IMR-90 (cell line): ENCODE data around the gene SPATA16. TPM values are rescaled to one million over a fixed set of nuclear protein-coding genes. Genes with fewer than 3 reads are reported as not detected.

Experiments
- ATAC-seq: fragments of 200-7000 bp; cut with Tn5 transposase; 2 replicates; pipeline ENCODE4 v1.9.1; 2020; ENCODE audit warnings: low read depth, mild to moderate bottlenecking, moderate library complexity
- BruUV-seq: library from RNA; stranded (reverse); fragments of 400-500 nt; replicated peaks from 2 replicates; lab custom pipeline; 2021; lab: Mats Ljungman, UMichigan
- CTCF ChIA-PET: fragments of 300-600 bp; formaldehyde crosslinking; extraction: SDS; loops from one replicate; lab custom pipeline; 2021; ENCODE audit warnings: antibody characterized with exemption; lab: Yijun Ruan, JAX
- POLR2A ChIA-PET: fragments of 300-600 bp; sonication (Branson Sonifier 250); formaldehyde crosslinking; loops from one replicate; lab custom pipeline; 2022; ENCODE audit warnings: antibody characterized with exemption; ENCODE audit not compliant: unreplicated experiment; lab: Charles Lee
- DNase-seq: peaks from one replicate; pipeline ENCODE4 v3.0.0; 2013
- H2AFZ ChIP-seq: replicated peaks from 2 replicates; pipeline ENCODE3; 2013; ENCODE audit warnings: low read length, mild to moderate bottlenecking; ENCODE audit not compliant: poor library complexity
- H2AK5ac ChIP-seq: 2 replicates; pipeline ENCODE4 v1.6.1; 2013; ENCODE audit warnings: low read depth, low read length, inconsistent platforms
- H2AK9ac ChIP-seq: replicated peaks from 2 replicates; pipeline ENCODE3; 2013; ENCODE audit warnings: mild to moderate bottlenecking, low read depth, low read length, moderate library complexity; ENCODE audit not compliant: poor library complexity
- H2BK120ac ChIP-seq: 2 replicates; pipeline ENCODE4 v1.6.1; 2013; ENCODE audit warnings: low read depth, low read length, inconsistent platforms
- H2BK15ac ChIP-seq: 3 replicates; pipeline ENCODE4 v1.6.1; 2013; ENCODE audit warnings: low read depth, low read length, inconsistent platforms
- H2BK20ac ChIP-seq: 2 replicates; pipeline ENCODE4 v1.6.1; 2013; ENCODE audit warnings: low read depth, mild to moderate bottlenecking, inconsistent platforms, low read length, moderate library complexity
- H2BK5ac ChIP-seq: 2 replicates; pipeline ENCODE4 v1.6.1; 2013; ENCODE audit warnings: mild to moderate bottlenecking, low read depth, low read length, inconsistent platforms; ENCODE audit not compliant: poor library complexity, severe bottlenecking
- H3K14ac ChIP-seq: replicated peaks from 2 replicates; pipeline ENCODE4 v1.6.1; 2013; ENCODE audit warnings: low read depth, low read length, inconsistent platforms
- H3K18ac ChIP-seq: 2 replicates; pipeline ENCODE4 v1.6.1; 2013; ENCODE audit warnings: low read depth, low read length, control low read depth
- H3K23ac ChIP-seq: 2 replicates; pipeline ENCODE4 v1.6.1; 2013; ENCODE audit warnings: low read depth, low read length, inconsistent platforms
- H3K27ac ChIP-seq: 2 replicates; pipeline ENCODE4 v1.5.1; 2013; ENCODE audit warnings: mild to moderate bottlenecking, control low read depth, low read length; ENCODE audit not compliant: insufficient read depth
- H3K27me3 ChIP-seq: 2 replicates; pipeline ENCODE4 v1.6.1; 2013; ENCODE audit warnings: low read length; ENCODE audit not compliant: control insufficient read depth, insufficient read depth
- H3K36me3 ChIP-seq: 2 replicates; pipeline ENCODE4 v1.6.1; 2013; ENCODE audit warnings: low read length, mixed read lengths; ENCODE audit not compliant: control insufficient read depth, insufficient read depth
- H3K4ac ChIP-seq: 2 replicates; pipeline ENCODE4 v1.6.1; 2013; ENCODE audit warnings: low read depth, low read length, inconsistent platforms
- H3K4me1 ChIP-seq: 2 replicates; pipeline ENCODE4 v1.6.1; 2013; ENCODE audit warnings: low read length, mixed read lengths; ENCODE audit not compliant: control insufficient read depth, insufficient read depth
- H3K4me2 ChIP-seq: 2 replicates; pipeline ENCODE4 v1.6.1; 2013; ENCODE audit warnings: low read depth, mild to moderate bottlenecking, control low read depth, low read length, moderate library complexity
- H3K4me3 ChIP-seq: 2 replicates; pipeline ENCODE4 v1.5.1; 2013; ENCODE audit warnings: low read depth, mild to moderate bottlenecking, control low read depth, low read length, moderate library complexity; ENCODE audit not compliant: insufficient read depth
- H3K56ac ChIP-seq: 2 replicates; pipeline ENCODE4 v1.6.1; 2013; ENCODE audit warnings: low read length, inconsistent platforms; ENCODE audit not compliant: insufficient read depth; ENCODE audit errors: extremely low read depth
- H3K79me1 ChIP-seq, 2 experiments: 2 replicates each; pipeline ENCODE4 v1.6.1; 2013; ENCODE audit warnings: low read length in 2 of 2, inconsistent platforms in 1 of 2, low read depth in 1 of 2
- H3K9ac ChIP-seq: 2 replicates; pipeline ENCODE4 v1.6.1; 2013; ENCODE audit warnings: low read depth, low read length, control low read depth
- H3K9me1 ChIP-seq: 2 replicates; pipeline ENCODE4 v1.6.1; 2013; ENCODE audit warnings: low read length, inconsistent platforms; ENCODE audit not compliant: insufficient read depth
- H3K9me3 ChIP-seq: 2 replicates; pipeline ENCODE4 v1.6.1; 2013; ENCODE audit warnings: low read length; ENCODE audit not compliant: control insufficient read depth, insufficient read depth
- H4K20me1 ChIP-seq: 2 replicates; pipeline ENCODE4 v1.6.1; 2013; ENCODE audit warnings: low read length, inconsistent platforms; ENCODE audit not compliant: insufficient read depth
- H4K5ac ChIP-seq: 2 replicates; pipeline ENCODE4 v1.6.1; 2013; ENCODE audit warnings: mild to moderate bottlenecking, low read depth, low read length, control low read depth
- H4K8ac ChIP-seq, 2 experiments: 2 replicates each; pipeline ENCODE4 v1.6.1; 2013; ENCODE audit warnings: low read depth in 2 of 2, low read length in 2 of 2, control low read depth in 1 of 2, inconsistent platforms in 1 of 2
- H4K91ac ChIP-seq: 2 replicates; pipeline ENCODE4 v1.6.1; 2013; ENCODE audit warnings: low read depth, low read length, inconsistent platforms; ENCODE audit not compliant: insufficient read depth
- BHLHE40 ChIP-seq: fragments of 150-350 bp; IDR thresholded peaks from 2 replicates; pipeline ENCODE4 v1.6.1; 2016; ENCODE audit warnings: mild to moderate bottlenecking, low read depth, low read length
- CEBPB ChIP-seq: IDR thresholded peaks from 2 replicates; pipeline ENCODE4 v1.6.1; 2012; ENCODE audit warnings: low read depth, low read length, improper control_type of control experiment
- CHD1 ChIP-seq: IDR thresholded peaks from 2 replicates; pipeline ENCODE4 v1.6.1; 2012; ENCODE audit warnings: low read depth, low read length, improper control_type of control experiment
- FOS ChIP-seq: fragments of 150-350 bp; IDR thresholded peaks from 2 replicates; pipeline ENCODE4 v1.6.1; 2016; ENCODE audit warnings: low read depth, low read length
- MAFK ChIP-seq: IDR thresholded peaks from 2 replicates; pipeline ENCODE4 v1.6.1; 2012; ENCODE audit warnings: low read depth, low read length, improper control_type of control experiment
- MAZ ChIP-seq: IDR thresholded peaks from 2 replicates; pipeline ENCODE4 v1.6.1; 2012; ENCODE audit warnings: low read depth, mild to moderate bottlenecking, low read length, improper control_type of control experiment, moderate library complexity, borderline replicate concordance
- MXI1 ChIP-seq: IDR thresholded peaks from 2 replicates; pipeline ENCODE4 v1.6.1; 2012; ENCODE audit warnings: low read depth, mild to moderate bottlenecking, low read length, moderate library complexity, borderline replicate concordance
- NFE2L2 ChIP-seq: fragments of 150-350 bp; IDR thresholded peaks from 2 replicates; pipeline ENCODE4 v1.6.1; 2016; ENCODE audit warnings: low read depth, mild to moderate bottlenecking, low read length
- POLR2A ChIP-seq: IDR thresholded peaks from 2 replicates; pipeline ENCODE4 v1.6.1; 2012; ENCODE audit warnings: mild to moderate bottlenecking, low read depth, low read length
- RAD21 ChIP-seq: IDR thresholded peaks from 2 replicates; pipeline ENCODE4 v1.6.1; 2012; ENCODE audit warnings: low read length, improper control_type of control experiment
- RCOR1 ChIP-seq: IDR thresholded peaks from 2 replicates; pipeline ENCODE4 v1.6.1; 2012; ENCODE audit warnings: mild to moderate bottlenecking, low read length, improper control_type of control experiment; ENCODE audit not compliant: insufficient replicate concordance
- RFX5 ChIP-seq: IDR thresholded peaks from 2 replicates; pipeline ENCODE4 v1.8.0; 2012; ENCODE audit warnings: low read depth, mild to moderate bottlenecking, low read length, moderate library complexity
- SMC3 ChIP-seq: fragments of 150-350 bp; IDR thresholded peaks from 2 replicates; pipeline ENCODE4 v1.6.1; 2016; ENCODE audit warnings: low read depth, mild to moderate bottlenecking, antibody characterized with exemption, low read length, moderate library complexity
- WGBS, 2 experiments: methylation state at CpG; one replicate each; pipeline versions ENCODE4 v1.1.5 to v1.1.7; 2013; ENCODE audit warnings: missing lambda C conversion rate in 2 of 2; ENCODE audit not compliant: insufficient read length in 1 of 2; ENCODE audit errors: extremely low coverage in 2 of 2; 5-methylcytosine and 5-hydroxymethylcytosine counted together
- dilution Hi-C: fragments of 300-500 bp; cut with HindIII; formaldehyde crosslinking; loops from one replicate; pipeline ENCODE4 v1.14.3; 2018; ENCODE audit warnings: low sequenced_read_pairs; ENCODE audit not compliant: unreplicated experiment
- in situ Hi-C: fragments of 300-500 bp; cut with MboI; formaldehyde crosslinking; loops from 3 replicates; pipeline ENCODE4 v1.14.3; 2019; ENCODE audit warnings: low sequenced_read_pairs, inconsistent platforms, mixed read lengths
- intact Hi-C: fragments of 100-400 bp; cut with micrococcal nuclease; formaldehyde crosslinking; loops from 2 replicates; pipeline ENCODE4 v1.10.0; 2022
- polyA plus RNA-seq, 3 experiments: library from polyadenylated mRNA; depleted of rRNA; stranded (reverse); fragments of >200 nt; gene quantifications; 2 replicates each; pipeline ENCODE4 v1.2.3, GENCODE V29; 2012; ENCODE audit warnings: low replicate concordance in 1 of 3
- total RNA-seq: library from RNA; depleted of rRNA; stranded (reverse); fragments of >200 nt; gene quantifications from 2 replicates; pipeline ENCODE4 v1.2.3, GENCODE V29; 2012
- TF ChIP-seq, protein P1 (sequence below): fragments of 150-350 bp; IDR thresholded peaks from 2 replicates; pipeline ENCODE4 v1.6.1; 2017; ENCODE audit warnings: mild to moderate bottlenecking, antibody characterized with exemption, low read length, low read depth
- TF ChIP-seq, protein P2 (sequence below): conservative IDR thresholded peaks from 2 replicates; pipeline ENCODE4 v1.5.1; 2012; ENCODE audit warnings: mild to moderate bottlenecking, low read depth, low read length, improper control_type of control experiment
- TF ChIP-seq, protein P3 (sequence below): fragments of 150-350 bp; IDR thresholded peaks from 2 replicates; pipeline ENCODE4 v1.6.1; 2016; ENCODE audit warnings: low read depth, mild to moderate bottlenecking, low read length, moderate library complexity, borderline replicate concordance

SPATA16 gene
- total and polyA plus RNA-seq, 2 of the 4 experiments (the other 2 are of a cell fraction), result not detected

DNA sequence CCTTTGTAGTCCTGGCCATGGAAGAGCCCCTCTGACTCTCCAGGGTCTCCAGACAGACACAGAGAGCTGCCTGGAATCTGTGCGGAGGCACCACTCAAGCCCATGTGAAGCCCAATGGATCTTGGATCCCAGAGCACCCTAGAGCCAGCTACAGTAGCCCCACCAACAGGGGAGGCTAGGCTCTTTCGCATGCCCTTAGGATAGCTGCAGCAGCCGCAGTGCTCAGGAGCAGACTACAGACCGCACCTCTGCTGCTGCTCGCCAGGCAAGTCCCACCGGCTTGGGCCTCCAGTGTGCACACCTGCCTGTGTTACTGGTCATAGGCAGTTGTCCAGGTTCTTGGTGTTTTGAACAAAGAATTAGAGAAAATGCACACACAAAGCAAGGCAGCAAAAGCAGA lies 131.6 kb downstream of the SPATA16 start:
- H3K56ac ChIP-seq, result no peak overlapping the region
- H4K91ac ChIP-seq, result no peak overlapping the region
- no peak overlapping the region for H2BK20ac ChIP-seq
- TF ChIP-seq RAD21 (no peak), NFE2L2 (no peak), FOS (no peak), CHD1 (no peak), RFX5 (no peak), SMC3 (no peak), RCOR1 (no peak), MXI1 (no peak), CEBPB (no peak), MAZ (no peak), BHLHE40 (no peak), MAFK (no peak), POLR2A (no peak)
- TF ChIP-seq, protein P1, sequence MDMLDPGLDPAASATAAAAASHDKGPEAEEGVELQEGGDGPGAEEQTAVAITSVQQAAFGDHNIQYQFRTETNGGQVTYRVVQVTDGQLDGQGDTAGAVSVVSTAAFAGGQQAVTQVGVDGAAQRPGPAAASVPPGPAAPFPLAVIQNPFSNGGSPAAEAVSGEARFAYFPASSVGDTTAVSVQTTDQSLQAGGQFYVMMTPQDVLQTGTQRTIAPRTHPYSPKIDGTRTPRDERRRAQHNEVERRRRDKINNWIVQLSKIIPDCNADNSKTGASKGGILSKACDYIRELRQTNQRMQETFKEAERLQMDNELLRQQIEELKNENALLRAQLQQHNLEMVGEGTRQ, result no peak
- TF ChIP-seq, protein P2, sequence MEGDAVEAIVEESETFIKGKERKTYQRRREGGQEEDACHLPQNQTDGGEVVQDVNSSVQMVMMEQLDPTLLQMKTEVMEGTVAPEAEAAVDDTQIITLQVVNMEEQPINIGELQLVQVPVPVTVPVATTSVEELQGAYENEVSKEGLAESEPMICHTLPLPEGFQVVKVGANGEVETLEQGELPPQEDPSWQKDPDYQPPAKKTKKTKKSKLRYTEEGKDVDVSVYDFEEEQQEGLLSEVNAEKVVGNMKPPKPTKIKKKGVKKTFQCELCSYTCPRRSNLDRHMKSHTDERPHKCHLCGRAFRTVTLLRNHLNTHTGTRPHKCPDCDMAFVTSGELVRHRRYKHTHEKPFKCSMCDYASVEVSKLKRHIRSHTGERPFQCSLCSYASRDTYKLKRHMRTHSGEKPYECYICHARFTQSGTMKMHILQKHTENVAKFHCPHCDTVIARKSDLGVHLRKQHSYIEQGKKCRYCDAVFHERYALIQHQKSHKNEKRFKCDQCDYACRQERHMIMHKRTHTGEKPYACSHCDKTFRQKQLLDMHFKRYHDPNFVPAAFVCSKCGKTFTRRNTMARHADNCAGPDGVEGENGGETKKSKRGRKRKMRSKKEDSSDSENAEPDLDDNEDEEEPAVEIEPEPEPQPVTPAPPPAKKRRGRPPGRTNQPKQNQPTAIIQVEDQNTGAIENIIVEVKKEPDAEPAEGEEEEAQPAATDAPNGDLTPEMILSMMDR, result no peak
- TF ChIP-seq, protein P3, sequence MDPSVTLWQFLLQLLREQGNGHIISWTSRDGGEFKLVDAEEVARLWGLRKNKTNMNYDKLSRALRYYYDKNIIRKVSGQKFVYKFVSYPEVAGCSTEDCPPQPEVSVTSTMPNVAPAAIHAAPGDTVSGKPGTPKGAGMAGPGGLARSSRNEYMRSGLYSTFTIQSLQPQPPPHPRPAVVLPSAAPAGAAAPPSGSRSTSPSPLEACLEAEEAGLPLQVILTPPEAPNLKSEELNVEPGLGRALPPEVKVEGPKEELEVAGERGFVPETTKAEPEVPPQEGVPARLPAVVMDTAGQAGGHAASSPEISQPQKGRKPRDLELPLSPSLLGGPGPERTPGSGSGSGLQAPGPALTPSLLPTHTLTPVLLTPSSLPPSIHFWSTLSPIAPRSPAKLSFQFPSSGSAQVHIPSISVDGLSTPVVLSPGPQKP, result no peak
- no peaks in the 10 kb centered on the region for H3K9me3 ChIP-seq
- 80% methylated on average over 1 of the region's 6 CpGs; no CpG with 5 or more reads in 1 of the 2 experiments for WGBS, 2 experiments
- H3K79me1 ChIP-seq, result no peaks in the 10 kb centered on the region
- H3K23ac ChIP-seq, result no peak overlapping the region
- H2AFZ ChIP-seq, result peak overlapping the region; percentile 43
- ATAC-seq, result no peak
- H3K9ac ChIP-seq, result no peak overlapping the region
- no peak for DNase-seq
- ChIA-PET POLR2A (no interaction called here), CTCF (no interaction called here)
- H3K27me3 ChIP-seq, result no peaks in the 10 kb centered on the region
- no peaks in the 10 kb centered on the region for H3K9me1 ChIP-seq
- no peak overlapping the region for H3K27ac ChIP-seq
- H3K4me1 ChIP-seq, result no peaks in the 10 kb centered on the region
- no peak overlapping the region for H2BK120ac ChIP-seq
- intact Hi-C loops, result no loop called here
- H3K14ac ChIP-seq, result no peak overlapping the region
- H3K4me3 ChIP-seq, result no peak overlapping the region
- H3K36me3 ChIP-seq, result no peaks in the 10 kb centered on the region
- no peaks in the 10 kb centered on the region for H4K20me1 ChIP-seq
- H2BK5ac ChIP-seq, result no peak overlapping the region
- no peak overlapping the region for H3K4me2 ChIP-seq
- H3K4ac ChIP-seq, result no peak overlapping the region
- no peak overlapping the region for H3K18ac ChIP-seq
- dilution Hi-C loops, result no loop called here
- no peak overlapping the region for H2BK15ac ChIP-seq
- H4K5ac ChIP-seq, result no peak overlapping the region
- H2AK5ac ChIP-seq, result no peak overlapping the region
- no TSS peak for BruUV-seq
- H4K8ac ChIP-seq, result no peak overlapping the region
- no peak overlapping the region for H2AK9ac ChIP-seq
- in situ Hi-C loops, result no loop called here
